DMS153 treated with DMSO at 0.1 percent for 48 hours (cell line): ENCODE results near the gene THRB.

Source experiments
- DNase-seq: peaks from one replicate; lab custom pipeline; 2025; ENCODE audit not compliant: unreplicated experiment; lab: John Stamatoyannopoulos, UW

Gene THRB

GRCh38 chr3:24513463-24513862, 18.8 kb upstream of the THRB start:
- DNase-seq = no peak

DNA sequence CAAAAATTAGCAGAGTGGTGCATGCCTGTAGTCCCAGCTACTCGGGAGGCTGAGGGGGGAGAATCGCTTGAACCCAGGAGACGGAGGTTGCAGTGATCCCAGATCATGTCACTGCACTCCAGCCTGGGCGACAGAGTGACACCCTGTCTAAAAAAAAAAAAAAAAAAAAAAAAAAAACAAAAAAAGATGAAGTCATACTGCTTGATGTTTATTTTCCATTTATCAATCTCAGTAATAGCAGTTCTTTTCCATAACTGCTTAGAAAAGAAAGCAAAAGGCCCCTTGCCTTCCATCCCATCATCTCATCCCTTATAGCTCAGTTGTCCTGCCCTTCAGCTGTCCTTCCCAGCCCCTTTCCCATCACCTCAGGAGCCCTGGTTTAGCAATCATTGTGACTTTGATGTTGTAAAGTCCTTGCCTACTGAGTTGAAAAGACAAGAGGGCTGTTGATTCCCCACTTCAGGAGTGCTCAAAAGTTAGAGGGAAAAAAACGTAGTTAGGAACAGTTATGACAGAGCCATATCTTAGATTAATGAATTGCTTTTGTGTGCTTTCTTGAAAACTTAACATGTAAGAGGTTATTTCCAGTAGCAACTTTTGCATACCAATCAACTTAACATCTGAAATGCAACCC, 18.0 kb upstream of the THRB start:
- DNase-seq = no peak

GRCh38 chr3:24510030-24510648, 15.5 kb upstream of the THRB start:
- DNase-seq = no peak

- no peak for DNase-seq
These were observed 13.8 kb upstream of the THRB start for GRCh38 chr3:24508423-24508839.

DNA sequence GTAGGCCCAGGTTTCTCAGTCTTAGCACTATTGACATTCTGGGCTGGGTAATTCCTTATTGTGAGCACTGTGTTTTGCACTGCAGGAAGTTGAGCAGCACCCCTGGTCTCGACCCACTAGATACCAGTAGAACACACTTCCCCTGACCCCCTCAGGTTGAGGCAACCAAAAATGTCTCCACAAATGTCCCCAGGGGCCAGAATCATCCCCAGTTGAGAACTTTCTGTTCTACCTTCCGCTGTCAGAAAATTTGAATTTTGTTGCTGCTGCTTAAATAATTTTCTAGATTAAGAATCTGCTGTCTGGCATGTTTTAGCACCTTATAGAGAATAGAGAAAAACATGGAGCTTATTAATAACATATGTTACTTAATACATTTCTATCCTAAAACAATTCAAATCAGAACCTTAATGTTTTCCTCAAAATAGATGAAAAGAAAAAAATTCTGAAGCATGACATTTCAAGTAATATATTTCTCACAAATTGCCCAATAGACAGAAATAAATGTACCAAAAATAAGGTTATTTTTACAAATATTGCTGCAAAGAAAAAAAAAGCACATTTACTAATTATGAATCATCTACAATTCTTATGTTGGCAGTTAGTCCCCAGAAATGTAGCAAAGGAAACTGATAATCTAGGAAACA, 13.2 kb upstream of the THRB start:
- no peak for DNase-seq

DNA sequence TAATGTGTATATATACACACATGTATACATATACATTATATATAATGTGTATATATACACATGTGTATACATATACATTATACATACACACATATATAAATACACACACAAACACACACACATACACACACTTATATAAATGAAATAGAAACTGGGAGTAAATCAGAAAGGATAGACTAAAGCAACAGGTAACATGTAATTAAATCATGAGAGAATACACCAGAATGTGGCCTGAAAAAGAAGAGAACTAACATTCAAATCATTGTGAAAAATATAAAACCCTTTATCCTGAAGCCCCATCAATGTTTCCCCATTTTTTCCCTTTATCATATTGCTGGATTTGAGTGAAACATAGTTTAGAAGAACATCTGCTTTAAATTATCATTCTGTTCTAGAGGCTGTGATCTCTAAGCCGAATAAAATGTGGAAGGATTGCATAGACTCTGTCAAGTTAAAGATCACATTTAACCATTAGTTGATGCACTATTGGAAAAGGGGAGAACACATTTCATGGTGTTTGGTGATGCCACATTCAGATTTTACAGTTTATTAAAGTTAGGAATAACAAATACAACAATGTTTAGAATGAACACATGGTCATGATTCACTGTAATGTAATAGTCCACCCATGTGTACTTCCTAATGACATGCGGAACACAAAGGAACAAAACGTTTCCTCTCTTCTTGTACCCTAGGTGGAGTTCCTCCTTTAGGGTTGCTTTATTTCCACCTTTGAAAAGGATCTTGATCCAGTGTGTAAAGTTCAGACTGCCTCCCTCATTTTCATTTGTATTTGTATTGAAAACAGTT, 12.5 kb upstream of the THRB start:
- DNase-seq = no peak

- DNase-seq = no peak
These were observed 11.3 kb upstream of the THRB start for GRCh38 chr3:24505691-24506550.

DNA sequence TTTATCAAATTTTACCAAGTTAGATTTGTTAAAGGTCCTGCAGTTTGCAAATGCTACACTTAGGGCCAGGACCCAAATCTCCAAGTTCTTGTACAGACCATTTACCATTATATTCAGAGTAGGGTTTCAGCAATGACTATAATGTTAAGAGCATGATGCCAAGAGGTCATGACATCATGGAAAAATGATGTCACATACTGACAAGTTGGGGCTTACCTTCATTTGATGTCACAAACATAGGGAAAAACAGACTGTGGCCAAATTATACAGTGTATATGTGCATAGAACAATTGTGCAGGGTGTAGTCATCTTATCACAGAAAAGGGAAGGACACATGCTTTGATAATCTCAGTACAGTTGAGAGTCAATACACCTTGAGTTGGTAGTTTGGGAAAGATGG, 10.1 kb upstream of the THRB start:
- DNase-seq = no peak

GRCh38 chr3:24503616-24504113, 9.0 kb upstream of the THRB start:
- no peak for DNase-seq

DNA sequence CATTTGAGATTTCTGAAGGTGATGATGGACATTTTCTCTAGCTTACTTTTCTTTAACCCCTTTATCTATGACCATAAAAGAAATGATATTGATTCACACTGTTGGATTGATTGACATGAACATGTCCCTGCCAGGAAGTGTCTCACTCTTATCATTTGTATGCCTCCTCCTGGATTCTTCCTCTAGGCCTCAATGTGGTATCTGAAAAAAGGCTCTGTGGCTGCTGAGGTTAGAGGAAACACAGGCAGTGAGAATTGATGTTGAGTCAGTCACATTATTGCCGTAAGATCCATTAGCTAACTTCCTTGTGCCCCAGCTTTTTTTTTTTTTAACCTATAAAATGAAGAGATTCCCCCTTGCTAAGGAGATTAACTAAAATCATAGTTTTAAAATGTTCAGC, 8.0 kb upstream of the THRB start:
- no peak for DNase-seq

DNA sequence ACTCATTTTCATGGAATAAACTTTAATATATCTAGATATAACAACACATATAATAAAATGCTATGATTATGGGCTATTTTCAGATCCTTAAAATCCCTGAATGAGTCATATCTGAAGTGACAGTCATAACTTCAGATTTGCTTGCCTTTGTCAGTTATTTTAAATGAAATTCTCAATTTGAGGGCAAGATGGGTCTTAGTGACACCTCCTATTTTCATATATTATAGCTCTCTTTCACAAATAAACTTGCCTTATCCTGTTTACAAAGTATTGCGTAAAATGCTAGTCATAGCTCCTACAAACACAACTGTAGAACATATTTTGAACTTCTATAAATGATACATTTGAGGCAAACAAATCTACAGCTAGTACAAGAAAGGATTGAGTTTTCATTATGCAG, 6.2 kb upstream of the THRB start:
- DNase-seq = no peak

DNA sequence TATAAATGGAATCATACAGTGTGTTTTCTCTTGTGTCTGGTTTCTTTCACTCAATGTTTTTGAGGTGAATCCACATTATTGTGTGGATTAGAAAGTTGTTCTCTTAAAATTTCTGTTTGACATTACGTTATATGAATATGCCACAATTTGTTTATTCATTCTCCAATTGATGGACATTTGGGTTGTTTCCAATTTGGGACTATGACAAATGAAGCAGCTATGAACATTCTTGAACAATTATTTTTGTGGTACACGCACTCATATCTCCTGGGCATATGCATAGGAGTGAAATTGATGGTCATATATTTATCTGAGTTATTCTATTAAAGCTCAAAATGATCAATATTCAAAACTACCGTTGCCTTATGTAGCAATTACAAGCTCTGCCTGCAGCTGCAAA, 5.3 kb upstream of the THRB start:
- no peak for DNase-seq

DNA sequence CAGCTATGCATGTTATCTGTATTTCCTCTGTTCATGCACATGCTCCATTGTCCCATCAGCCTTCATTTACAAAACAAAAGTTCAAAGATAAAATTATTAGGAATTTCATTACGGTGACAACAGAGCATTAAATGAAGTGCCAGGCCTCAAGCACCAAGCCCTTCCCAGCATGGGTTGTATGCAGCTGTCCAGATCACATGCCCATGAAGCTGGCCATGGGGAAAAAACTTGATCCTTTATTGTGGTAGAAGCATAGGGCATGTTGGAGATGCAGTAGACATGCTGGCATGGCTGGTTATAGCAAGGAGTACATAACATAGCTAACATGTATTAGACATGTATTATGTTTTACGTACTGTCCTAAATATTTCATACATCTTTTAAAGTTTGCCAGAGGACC, 4.1 kb upstream of the THRB start:
- no peak for DNase-seq

DNA sequence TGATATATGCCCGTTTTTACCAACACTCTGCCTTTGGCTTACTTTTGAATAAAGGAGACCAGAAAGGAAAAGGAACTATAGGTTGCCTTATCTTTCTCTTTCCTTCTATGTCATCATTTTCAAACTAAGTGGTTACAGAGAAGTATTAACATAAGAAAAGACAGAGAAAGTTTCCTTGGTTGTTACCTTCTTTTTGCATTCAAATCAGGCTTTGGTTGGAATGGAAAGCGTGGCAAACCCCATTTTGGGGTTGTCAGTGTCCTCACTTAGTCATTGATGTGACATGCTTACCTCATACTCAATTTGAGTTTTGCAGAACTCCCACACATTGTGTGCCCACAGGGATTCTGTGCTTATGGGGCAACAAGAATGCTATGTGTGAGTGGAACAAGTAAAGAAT, 3.7 kb upstream of the THRB start:
- DNase-seq = no peak

GRCh38 chr3:24497942-24498341, 3.3 kb upstream of the THRB start:
- no peak for DNase-seq

DNA sequence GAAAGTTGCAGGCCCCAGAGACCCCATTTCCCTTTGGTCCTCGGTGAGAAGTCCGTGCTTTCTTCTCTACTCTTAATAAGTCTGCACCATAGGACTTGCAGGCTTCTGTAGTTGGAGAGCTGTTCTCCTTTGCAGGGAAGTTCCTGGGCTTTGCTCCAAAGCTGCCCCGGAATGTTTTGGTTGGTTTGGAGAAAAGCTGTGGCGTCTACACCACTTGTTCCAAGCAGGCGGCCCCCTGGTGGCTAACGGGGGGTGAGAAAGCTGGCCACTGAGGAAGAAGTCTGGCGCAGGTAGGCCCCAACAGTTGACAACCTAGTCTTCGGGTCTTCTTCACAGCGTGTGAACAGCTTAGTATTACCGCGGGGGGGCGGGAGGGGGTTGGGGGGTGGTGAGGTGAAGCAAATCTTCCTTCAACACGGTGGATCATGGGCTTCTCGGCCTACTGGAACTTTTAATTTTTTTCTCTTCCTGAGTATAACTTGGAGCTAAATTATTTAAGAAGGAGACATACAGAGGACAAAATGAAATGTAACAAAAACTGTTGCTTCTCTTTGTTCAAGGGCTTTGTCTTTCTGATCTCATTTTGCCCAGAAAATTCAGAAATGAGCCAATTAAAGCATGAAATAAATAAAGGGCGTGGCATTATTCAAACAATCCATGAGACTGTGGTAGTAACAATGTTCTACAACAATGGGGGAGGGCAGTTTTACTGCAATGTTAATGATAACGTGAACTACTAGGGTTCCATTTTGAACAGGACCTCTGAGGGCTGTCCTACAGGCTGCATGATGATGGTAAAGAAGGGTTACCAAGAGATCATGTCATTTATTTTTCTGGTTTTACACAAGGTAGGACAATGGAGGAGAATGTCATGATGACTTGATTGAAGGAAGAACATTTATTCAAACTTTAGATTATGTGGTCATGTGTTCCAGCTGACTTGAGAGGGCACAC, 2.2 kb upstream of the THRB start:
- no peak for DNase-seq

DNA sequence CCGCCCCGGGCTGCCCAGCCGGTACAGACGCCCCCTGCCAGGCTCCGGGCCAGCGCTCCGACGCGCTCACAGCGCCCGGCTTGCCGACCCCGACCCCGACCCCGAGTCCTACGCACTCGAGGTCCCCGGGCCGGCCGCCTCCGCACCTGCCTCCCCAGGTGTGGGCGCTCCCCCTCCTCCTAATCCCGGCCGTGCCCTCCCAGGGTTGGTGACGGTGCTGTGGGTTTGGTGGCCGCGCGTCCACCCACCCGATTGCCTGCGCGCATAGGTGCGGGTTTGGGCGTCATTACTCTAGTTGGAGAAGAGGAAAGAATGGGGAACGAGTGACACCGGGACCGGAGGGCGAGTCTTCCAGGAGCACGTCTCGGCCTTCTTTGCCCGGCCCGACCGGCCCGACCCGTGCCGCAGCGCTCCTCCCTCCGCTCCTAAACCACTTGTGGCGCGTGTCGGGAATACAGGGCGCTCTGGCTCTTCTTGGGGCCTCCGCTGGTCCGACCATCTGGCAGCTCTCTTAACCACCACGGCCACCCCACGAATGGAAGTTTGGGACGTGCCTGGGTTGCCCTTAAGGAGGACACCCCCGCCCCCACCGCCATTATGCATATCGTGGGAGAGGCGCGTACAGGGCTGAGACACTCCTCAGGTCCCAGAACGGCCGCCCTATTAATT, 810 bp upstream of the THRB start:
- no peak for DNase-seq

- no peak for DNase-seq
These were observed 668 bp downstream of the THRB start for GRCh38 chr3:24493746-24494617.
